ENCODE measurements around the gene HOXA5.
A peak's percentile ranks its signal among the peaks of the same experiment; 100 is the strongest.

Gene HOXA5

DNA sequence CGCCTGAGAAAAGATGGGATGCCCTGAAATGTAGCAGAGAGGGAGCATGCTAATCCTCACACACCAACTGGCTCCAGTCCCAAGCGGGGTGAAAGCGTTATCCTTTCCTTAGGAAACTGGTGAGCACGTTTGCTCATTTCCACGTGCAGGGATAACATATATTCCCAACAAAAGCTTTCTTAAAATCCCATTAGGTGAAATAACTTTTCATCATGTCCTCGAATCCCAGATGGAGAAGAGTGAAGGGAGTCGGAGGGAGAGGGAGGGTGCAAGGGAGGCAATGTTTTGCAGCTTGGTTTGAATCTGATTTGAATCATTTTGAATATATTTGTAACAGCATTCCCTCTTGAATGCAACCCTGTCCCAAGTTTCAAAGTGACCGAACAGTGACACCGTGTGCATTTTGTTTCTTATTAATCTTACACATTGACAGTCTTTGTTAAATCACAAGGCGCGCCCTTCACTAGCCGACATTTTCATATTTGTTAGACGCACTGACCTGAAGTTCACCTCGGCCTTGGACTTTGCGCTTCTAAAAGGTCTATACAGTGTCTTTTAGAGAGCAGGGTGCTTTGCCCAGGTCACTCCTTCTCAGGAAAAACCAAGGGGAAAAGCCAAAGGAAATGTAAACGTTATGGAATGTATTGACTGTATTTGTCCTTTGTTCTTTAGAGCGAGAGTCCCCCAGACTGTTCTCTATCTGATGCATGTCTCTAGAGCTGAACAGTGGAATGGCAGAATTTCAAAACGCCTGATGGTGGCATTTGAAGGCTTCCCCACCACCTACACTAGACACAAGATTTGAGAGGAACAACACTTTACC lies 9.9 kb downstream of the HOXA5 start:
- Histone ChIP-seq H3K4me1 (ENCODE audit: control insufficient read depth, insufficient read depth, low read length) (peaks cover 57% of the 10 kb centered on the region), H3K9me3 (ENCODE audit: control insufficient read depth in 2 of 2, low read length in 2 of 2) (no peaks in the 10 kb centered on the region), H3K9ac (ENCODE audit: low read length in 2 of 2) (peak overlapping the region; percentile 26 to 47), H3K27ac (ENCODE audit: low read length) (peak overlapping the region; percentile 95), H3K4me3 (ENCODE audit: low read length in 2 of 2) (peak overlapping the region; percentile 42 to 52), H3K36me3 (ENCODE audit: control insufficient read depth in 2 of 2, insufficient read depth in 2 of 2, low read length in 2 of 2) (no peaks in the 10 kb centered on the region), H3K27me3 (ENCODE audit: control insufficient read depth in 1 of 2, insufficient read depth in 2 of 2, low read length in 2 of 2) (no peaks in the 10 kb centered on the region)

DNA sequence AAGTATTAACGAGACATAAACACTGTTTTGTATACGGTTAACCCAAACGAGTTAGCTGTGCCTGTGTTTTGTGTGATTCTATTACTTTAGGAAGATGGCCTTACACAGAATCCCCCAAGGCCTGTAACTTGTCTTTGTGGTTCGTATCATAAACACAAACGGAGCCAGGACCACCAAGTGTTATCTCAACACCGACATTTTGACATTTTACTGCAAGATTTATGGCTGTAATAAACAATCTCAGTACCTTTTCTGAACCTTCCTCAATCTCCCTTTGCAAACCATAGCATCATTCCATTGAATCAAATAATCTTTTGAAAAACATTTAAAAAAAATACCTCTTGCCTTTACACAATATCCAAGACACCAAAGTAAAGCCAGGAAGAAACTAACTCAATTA lies 10.5 kb downstream of the HOXA5 start:
- Histone ChIP-seq H3K9ac (ENCODE audit: low read length in 2 of 2) (peak overlapping the region in 1 of 2 donors; percentile 26), H3K36me3 (ENCODE audit: control insufficient read depth in 2 of 2, insufficient read depth in 2 of 2, low read length in 2 of 2) (no peaks in the 10 kb centered on the region), H3K9me3 (ENCODE audit: control insufficient read depth in 2 of 2, low read length in 2 of 2) (no peaks in the 10 kb centered on the region), H3K27me3 (ENCODE audit: control insufficient read depth in 1 of 2, insufficient read depth in 2 of 2, low read length in 2 of 2) (no peaks in the 10 kb centered on the region), H3K27ac (ENCODE audit: low read length) (peak overlapping the region; percentile 95), H3K4me1 (ENCODE audit: control insufficient read depth, insufficient read depth, low read length) (peaks cover 61% of the 10 kb centered on the region), H3K4me3 (ENCODE audit: low read length in 2 of 2) (peak overlapping the region in 1 of 2 donors; percentile 52)

DNA sequence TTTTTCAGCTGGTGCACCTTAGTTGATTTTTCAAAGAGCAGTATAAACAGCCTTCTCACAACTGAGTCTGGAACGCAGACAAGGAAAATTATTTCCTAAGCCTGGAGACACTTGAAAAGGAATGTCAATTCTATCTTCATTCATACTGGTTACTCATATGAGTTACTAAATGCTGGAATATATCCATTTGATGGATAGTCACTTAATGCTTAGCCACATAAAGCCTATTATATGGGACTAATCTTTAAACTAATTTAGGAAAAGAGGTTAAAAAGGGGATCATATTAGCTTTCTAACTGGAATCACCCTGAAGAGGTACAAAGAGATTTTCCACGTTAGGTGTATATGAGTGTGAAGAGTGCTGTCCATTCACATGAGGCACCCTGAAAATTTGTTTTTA lies 11.3 kb downstream of the HOXA5 start:
- no peak overlapping the region for H3K4me3 ChIP-seq (ENCODE audit: low read length in 2 of 2)
- H3K9me3 ChIP-seq (ENCODE audit: control insufficient read depth in 2 of 2, low read length in 2 of 2), result no peaks in the 10 kb centered on the region
- H3K4me1 ChIP-seq (ENCODE audit: control insufficient read depth, insufficient read depth, low read length), result peaks cover 67% of the 10 kb centered on the region
- H3K36me3 ChIP-seq (ENCODE audit: control insufficient read depth in 2 of 2, insufficient read depth in 2 of 2, low read length in 2 of 2), result no peaks in the 10 kb centered on the region
- peak overlapping the region; percentile 98 for H3K27ac ChIP-seq (ENCODE audit: low read length)
- no peaks in the 10 kb centered on the region for H3K27me3 ChIP-seq (ENCODE audit: control insufficient read depth in 1 of 2, insufficient read depth in 2 of 2, low read length in 2 of 2)
- peak overlapping the region in 1 of 2 donors; percentile 12 for H3K9ac ChIP-seq (ENCODE audit: low read length in 2 of 2)

DNA sequence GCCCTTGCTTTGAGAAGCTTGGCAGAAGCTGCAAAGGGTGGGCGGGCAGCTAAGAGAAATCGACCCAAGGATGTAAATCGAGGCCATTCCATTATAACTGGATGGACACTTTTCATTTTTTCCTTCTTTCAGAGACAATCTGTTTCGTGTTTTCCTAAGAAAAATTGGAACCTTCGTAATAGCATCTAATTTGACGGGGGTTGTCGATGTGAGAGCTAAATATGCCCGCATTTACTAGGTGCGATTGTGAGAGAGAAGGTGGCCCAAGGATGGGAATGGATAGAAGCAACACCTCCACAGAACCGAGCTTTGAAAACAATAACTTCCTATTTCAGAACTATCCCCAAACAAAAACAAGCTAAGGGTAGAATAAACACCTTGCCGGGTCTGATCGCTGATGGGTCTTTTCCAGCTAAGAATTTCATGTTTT lies 12.1 kb downstream of the HOXA5 start:
- H3K9me3 ChIP-seq (ENCODE audit: control insufficient read depth in 2 of 2, low read length in 2 of 2), result no peaks in the 10 kb centered on the region
- H3K27ac ChIP-seq (ENCODE audit: low read length), result peak overlapping the region; percentile 98
- peak overlapping the region; percentile 62 to 93 for H3K4me3 ChIP-seq (ENCODE audit: low read length in 2 of 2)
- H3K36me3 ChIP-seq (ENCODE audit: control insufficient read depth in 2 of 2, insufficient read depth in 2 of 2, low read length in 2 of 2), result no peaks in the 10 kb centered on the region
- peak overlapping the region; percentile 75 to 82 for H3K9ac ChIP-seq (ENCODE audit: low read length in 2 of 2)
- H3K27me3 ChIP-seq (ENCODE audit: control insufficient read depth in 1 of 2, insufficient read depth in 2 of 2, low read length in 2 of 2), result no peaks in the 10 kb centered on the region
- H3K4me1 ChIP-seq (ENCODE audit: control insufficient read depth, insufficient read depth, low read length), result peaks cover 68% of the 10 kb centered on the region

DNA sequence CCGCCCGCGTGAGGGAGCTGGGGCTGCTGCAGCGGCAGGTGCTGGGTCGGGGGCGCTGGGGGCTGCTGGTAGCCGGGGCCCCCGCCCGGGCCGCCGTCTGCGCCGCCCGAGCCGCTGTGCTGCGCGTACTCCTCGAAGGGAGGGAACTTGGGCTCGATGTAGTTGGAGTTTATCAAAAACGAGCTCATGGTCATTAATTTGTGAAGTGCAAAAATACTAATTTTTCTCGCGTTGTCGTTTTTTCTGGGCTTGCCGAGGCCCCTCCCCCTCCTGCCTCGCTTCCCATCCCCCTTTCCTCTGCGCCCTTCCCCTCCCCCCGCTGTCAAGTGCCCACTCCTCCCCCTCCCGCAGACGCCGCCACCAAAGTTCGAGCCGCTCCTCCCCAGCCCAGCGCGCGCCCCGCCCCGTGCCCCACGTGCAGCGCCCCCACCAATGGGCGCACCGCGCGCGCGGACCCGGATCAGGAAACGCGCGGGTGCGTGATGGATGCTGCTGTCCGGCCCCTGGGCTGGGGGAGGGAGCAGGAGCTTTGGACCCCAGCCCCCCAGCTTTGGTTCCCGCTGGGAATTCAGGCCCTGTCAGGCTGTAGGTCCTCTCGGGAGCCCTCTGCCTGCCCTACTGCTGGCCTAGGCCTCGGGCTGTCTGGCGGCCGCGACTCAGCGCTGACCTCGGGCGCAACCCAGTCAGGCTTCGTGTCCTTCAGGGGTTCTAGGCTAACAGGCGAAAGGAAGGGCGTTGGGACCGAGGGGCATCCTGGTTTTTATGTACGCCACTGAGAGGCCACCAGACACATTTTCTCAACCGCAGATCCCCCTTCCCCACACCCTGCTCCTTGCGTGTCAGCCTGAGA lies 12.7 kb downstream of the HOXA5 start, which contains the start of gene HOXA4:
Gene HOXA4 (minus strand): TSS at position 218 of the 850 bp plus-strand sequence. CDS start 24 bp downstream, at position 194.
- H3K9ac ChIP-seq (ENCODE audit: low read length in 2 of 2), result peak within 1 kb of the TSS; percentile 89 to 90
- H3K27ac ChIP-seq (ENCODE audit: low read length), result peak within 1 kb of the TSS; percentile 98
- no peaks in the 10 kb centered on the region for H3K27me3 ChIP-seq (ENCODE audit: control insufficient read depth in 1 of 2, insufficient read depth in 2 of 2, low read length in 2 of 2)
- peaks cover 70% of the 10 kb centered on the region for H3K4me1 ChIP-seq (ENCODE audit: control insufficient read depth, insufficient read depth, low read length)
- H3K9me3 ChIP-seq (ENCODE audit: control insufficient read depth in 2 of 2, low read length in 2 of 2), result no peaks in the 10 kb centered on the region
- H3K36me3 ChIP-seq (ENCODE audit: control insufficient read depth in 2 of 2, insufficient read depth in 2 of 2, low read length in 2 of 2), result no peaks in the 10 kb centered on the region
- H3K4me3 ChIP-seq (ENCODE audit: low read length in 2 of 2), result peak within 1 kb of the TSS; percentile 88 to 93

DNA sequence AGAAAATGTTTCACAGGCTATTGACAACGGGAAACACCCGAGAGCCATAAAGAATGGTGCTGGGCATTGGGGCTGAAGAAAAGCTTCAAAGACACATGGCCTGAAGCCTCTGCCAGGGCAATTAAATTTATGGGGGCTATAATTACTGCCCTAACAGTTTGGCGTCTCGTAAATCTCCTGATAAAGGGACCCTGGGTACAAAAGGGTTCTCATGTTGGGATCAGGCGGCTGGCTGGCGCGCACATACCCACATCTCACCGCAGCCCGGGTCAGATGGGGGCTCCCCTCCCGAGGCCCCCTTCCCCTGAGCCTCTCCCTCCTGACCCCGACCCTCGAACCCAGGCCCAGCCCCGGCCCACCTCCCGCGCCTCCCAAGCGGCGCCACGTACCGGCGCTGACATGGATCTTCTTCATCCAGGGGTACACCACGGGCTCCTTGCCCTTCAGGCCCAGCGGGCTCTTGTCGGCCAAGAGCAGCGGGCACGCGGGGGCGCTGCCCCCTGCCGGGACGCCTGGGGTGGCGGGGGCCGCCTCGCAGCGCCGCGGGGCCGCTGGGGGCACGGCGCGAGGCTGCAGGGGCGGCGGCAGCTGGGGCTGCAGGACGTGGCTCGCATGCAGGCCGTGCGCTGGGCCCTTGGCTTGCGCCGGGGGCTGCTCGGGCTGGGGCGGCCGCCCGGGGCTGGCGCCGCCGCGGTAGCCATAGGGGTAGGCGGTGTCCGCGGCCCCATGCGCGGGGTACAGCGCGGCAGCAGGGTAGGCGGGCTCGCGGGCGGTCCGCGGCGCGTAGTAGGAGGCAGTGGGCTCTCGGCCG lies 13.5 kb downstream of the HOXA5 start:
- Histone ChIP-seq H3K4me3 (ENCODE audit: low read length in 2 of 2) (peak overlapping the region; percentile 88 to 93), H3K27me3 (ENCODE audit: control insufficient read depth in 1 of 2, insufficient read depth in 2 of 2, low read length in 2 of 2) (no peaks in the 10 kb centered on the region), H3K9me3 (ENCODE audit: control insufficient read depth in 2 of 2, low read length in 2 of 2) (no peaks in the 10 kb centered on the region), H3K27ac (ENCODE audit: low read length) (peak overlapping the region; percentile 98), H3K4me1 (ENCODE audit: control insufficient read depth, insufficient read depth, low read length) (peaks cover 72% of the 10 kb centered on the region), H3K36me3 (ENCODE audit: control insufficient read depth in 2 of 2, insufficient read depth in 2 of 2, low read length in 2 of 2) (no peaks in the 10 kb centered on the region), H3K9ac (ENCODE audit: low read length in 2 of 2) (peak overlapping the region; percentile 89 to 90)

DNA sequence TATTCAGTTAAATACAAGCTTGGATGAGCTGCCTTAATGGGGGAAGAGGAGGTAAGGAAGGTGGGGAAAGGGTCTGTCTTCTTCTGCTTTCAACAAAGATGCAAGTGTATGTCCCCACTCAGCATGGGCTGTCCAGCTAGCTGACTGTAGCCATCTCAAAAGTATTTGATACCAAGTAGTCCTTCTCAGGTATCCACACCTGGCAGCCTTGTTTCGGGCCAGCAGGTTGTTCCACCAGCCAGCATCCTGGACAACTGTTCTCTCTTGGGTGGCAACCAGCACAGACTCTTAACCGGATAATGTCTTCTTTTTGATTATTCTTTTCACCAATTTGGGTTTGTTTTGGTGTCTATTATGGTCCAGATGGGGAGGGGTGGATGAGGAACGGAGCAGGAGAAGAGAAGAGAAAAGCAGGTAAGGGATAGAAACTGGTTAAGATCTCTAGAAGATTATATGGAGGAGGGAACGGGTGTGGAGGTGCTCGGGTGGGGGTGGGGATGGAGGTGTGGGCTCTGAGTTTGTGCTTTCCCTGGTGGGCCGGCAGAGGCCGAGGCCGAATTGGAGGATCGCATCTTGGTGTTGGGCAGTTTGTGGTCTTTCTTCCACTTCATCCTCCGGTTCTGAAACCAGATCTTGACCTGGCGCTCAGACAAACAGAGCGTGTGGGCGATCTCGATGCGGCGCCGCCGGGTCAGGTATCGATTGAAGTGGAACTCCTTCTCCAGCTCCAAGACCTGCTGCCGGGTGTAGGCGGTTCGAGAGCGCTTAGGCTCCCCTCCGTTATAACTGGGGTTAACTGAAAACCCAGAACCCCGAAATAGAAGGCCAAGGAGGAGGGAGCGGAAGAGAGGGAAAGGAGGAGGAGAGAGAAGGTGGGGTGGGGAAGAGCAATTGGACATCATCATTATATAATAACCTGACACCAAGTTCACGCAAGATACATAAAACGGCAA lies 14.4 kb downstream of the HOXA5 start:
- peak overlapping the region; percentile 88 to 93 for H3K4me3 ChIP-seq (ENCODE audit: low read length in 2 of 2)
- no peaks in the 10 kb centered on the region for H3K36me3 ChIP-seq (ENCODE audit: control insufficient read depth in 2 of 2, insufficient read depth in 2 of 2, low read length in 2 of 2)
- H3K4me1 ChIP-seq (ENCODE audit: control insufficient read depth, insufficient read depth, low read length), result peaks cover 78% of the 10 kb centered on the region
- H3K27ac ChIP-seq (ENCODE audit: low read length), result peak overlapping the region; percentile 98
- H3K9ac ChIP-seq (ENCODE audit: low read length in 2 of 2), result peak overlapping the region; percentile 89 to 90
- H3K27me3 ChIP-seq (ENCODE audit: control insufficient read depth in 1 of 2, insufficient read depth in 2 of 2, low read length in 2 of 2), result no peaks in the 10 kb centered on the region
- H3K9me3 ChIP-seq (ENCODE audit: control insufficient read depth in 2 of 2, low read length in 2 of 2), result no peaks in the 10 kb centered on the region

DNA sequence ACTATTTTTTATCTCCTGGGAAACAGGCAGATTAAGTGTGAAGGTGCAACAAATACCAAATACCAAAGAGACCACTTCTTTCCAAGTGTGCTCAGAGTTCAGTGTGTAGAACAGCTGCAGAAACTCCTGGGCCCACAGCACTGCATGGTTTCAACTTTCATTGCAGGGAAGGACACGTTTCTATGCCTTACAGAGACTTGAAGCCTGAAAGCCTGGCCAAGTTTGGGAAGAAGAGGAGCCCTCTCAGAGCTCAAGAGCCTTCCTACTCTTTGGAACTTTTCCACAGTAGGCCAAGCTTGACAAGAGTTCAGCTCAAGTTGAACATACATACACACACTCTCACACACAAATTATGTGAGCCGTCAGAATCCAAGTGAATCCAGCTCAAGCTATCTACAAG lies 15.4 kb downstream of the HOXA5 start:
- Histone ChIP-seq H3K36me3 (ENCODE audit: control insufficient read depth in 2 of 2, insufficient read depth in 2 of 2, low read length in 2 of 2) (no peaks in the 10 kb centered on the region), H3K27me3 (ENCODE audit: control insufficient read depth in 1 of 2, insufficient read depth in 2 of 2, low read length in 2 of 2) (no peaks in the 10 kb centered on the region), H3K9ac (ENCODE audit: low read length in 2 of 2) (peak overlapping the region; percentile 29 to 89), H3K4me3 (ENCODE audit: low read length in 2 of 2) (peak overlapping the region; percentile 34 to 93), H3K4me1 (ENCODE audit: control insufficient read depth, insufficient read depth, low read length) (peaks cover 78% of the 10 kb centered on the region), H3K27ac (ENCODE audit: low read length) (peak overlapping the region; percentile 98), H3K9me3 (ENCODE audit: control insufficient read depth in 2 of 2, low read length in 2 of 2) (no peaks in the 10 kb centered on the region)

- H3K9ac ChIP-seq (ENCODE audit: low read length in 2 of 2), result peak overlapping the region; percentile 29 to 89
- H3K9me3 ChIP-seq (ENCODE audit: control insufficient read depth in 2 of 2, low read length in 2 of 2), result no peaks in the 10 kb centered on the region
- peak overlapping the region; percentile 98 for H3K27ac ChIP-seq (ENCODE audit: low read length)
- H3K36me3 ChIP-seq (ENCODE audit: control insufficient read depth in 2 of 2, insufficient read depth in 2 of 2, low read length in 2 of 2), result no peaks in the 10 kb centered on the region
- peaks cover 73% of the 10 kb centered on the region for H3K4me1 ChIP-seq (ENCODE audit: control insufficient read depth, insufficient read depth, low read length)
- H3K4me3 ChIP-seq (ENCODE audit: low read length in 2 of 2), result peak overlapping the region; percentile 34 to 93
- H3K27me3 ChIP-seq (ENCODE audit: control insufficient read depth in 1 of 2, insufficient read depth in 2 of 2, low read length in 2 of 2), result no peaks in the 10 kb centered on the region
Observed at GRCh38 chr7:27126596-27127327, 16.7 kb downstream of the HOXA5 start.

Measured in stomach smooth muscle (tissue), 2 donors.